GM19468 (cell line): Measurements from ENCODE around the gene SLC5A10.
"Not testable (repeated sequence)": the region's sequence is repeated elsewhere in the genome, so short reads cannot be mapped to it uniquely, and the experiment has no call there.

ENCODE experiments used
- ATAC-seq: cut with Tn5 transposase; IDR thresholded peaks from one replicate; pipeline ENCODE4 v1.9.1; 2021; ENCODE audit warnings: mild to moderate bottlenecking, moderate library complexity, moderate number of reproducible peaks; ENCODE audit not compliant: unreplicated experiment; ENCODE audit errors: extremely low read depth

SLC5A10 gene

DNA sequence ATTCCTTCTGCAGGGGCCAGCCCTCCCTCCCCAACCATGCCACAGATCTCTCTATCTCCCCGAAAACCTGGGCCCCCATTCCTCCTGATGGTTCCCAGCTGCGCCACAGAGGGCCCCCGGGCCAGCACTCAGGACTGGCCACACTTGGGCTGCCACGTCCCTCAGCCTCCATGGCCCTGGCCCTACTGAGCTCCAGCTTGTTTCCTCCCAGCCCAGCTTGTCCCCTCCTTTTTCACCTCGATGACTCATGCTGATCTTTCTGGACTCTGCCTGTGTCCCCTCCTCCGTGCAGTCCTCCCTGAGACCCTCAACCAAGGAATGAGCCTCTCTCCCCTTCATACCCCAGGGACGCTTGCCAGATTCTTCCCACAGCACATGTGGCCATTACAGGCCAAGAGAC, 63.5 kb downstream of the SLC5A10 start:
- ATAC-seq = no peak

DNA sequence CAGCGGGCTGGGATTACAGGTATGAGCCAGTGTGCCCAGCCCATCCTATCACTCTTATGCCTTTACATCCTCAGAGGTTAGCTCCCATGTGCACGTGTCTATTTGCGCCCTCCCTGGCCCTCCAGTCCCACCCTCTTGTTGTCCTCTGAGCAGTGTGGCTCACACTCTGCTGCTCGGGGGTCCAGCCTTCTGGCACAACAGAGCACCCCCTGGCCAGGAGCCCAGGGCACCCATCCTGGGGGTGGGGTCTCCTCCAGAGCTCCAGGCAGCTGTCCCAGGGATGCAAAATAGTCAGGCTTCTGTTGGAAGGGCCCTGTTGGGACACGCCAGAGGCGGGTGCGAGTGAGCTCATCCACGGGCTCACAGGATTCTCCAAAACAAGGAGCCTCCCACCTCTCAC, 64.3 kb downstream of the SLC5A10 start:
- ATAC-seq = no peak

DNA sequence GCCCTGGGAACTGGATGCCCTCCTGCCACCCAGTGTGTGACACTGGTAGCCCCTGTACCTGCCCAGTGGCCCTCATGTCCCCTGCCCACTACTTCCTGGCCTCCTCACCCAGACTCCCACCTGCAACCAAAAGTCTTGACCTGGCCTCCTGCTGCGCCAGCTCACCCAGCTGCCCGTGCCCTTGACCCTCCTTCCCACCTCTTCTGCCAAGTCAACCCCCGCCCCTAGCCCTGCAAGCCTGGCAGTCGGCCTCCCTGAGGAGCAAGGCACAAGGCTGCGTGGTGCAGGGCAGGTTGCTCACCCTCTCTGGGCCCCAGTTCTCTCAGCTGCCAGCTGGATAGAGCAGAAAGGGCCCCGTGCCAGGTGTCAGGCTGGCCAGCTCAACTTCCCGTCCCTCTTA, 64.9 kb downstream of the SLC5A10 start:
- ATAC-seq = no peak

DNA sequence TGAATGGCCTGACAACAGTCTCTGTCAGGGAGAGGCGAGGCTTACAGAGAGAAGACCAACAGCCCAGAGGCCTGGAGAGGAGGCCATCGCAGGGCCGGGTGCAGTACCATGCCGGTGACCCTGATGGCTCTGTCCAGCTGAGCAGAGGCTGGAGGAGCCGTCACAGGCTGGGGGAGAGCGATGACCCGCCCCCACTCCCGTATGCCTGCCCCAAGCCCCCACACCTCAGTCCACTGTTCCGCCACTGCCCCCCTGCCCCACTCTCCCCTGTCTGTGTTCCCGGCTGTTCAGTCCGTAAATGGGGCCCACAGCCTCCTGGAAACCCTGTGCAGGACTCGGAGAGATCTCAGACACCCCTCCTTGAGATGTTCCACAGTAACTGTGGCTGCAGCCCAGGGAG, 65.4 kb downstream of the SLC5A10 start:
- no peak for ATAC-seq

DNA sequence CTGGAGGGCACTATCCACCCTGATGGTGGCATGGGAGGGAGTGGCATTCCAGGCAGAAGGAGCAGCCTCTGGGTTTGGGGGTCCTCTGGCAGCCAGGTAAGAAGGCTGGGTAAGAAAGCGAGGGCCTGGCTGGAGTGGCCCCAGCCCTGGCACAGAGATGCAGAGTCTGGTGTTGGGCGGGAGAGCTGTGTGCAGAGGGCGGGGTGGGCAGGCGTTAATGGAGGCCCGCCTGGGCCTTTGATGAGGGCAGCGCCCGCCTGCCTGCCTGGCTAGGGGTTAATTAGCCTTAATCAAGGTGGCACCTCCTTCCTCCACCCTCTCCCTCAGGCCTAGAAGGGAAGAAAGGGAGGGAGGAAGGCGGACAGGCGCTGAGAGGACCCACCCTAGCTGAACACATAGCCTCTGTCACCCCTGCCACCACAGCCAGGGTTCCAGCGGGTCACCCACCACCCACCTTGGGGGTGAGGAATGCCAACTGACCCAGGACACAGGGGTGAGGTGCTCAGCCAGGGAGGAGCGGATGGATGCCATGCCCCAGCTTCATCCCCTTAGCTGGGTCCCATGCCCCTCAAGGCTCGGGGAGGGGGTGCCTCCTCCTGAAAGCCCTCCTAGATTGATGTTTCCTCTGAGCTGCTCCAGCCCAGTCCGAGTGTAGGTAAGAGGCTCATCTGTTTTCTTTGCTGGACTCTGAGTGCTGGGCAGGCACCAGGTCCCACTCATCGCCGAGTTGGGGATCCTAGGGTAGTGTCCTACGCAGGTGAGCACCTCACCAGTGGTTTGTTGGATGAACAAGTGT, 66.0 kb downstream of the SLC5A10 start:
- ATAC-seq = no peak

DNA sequence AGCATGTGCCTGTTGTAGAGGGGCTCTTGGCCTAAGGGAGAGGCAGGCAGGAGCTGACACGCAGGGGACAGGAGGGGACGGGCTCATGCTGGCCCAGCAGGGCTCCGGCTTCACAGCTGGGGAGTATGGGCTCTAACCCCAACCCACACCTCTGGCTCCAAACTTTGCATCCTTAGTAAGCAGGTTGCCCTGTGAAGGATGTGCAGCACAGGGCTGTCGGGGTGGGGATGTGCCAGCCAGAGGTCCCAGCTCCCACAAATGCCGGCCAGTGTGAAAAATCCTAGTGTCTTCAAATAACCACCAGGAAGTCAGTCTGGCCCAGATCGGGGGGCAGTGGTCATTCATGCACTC, 66.6 kb downstream of the SLC5A10 start:
- no peak for ATAC-seq

DNA sequence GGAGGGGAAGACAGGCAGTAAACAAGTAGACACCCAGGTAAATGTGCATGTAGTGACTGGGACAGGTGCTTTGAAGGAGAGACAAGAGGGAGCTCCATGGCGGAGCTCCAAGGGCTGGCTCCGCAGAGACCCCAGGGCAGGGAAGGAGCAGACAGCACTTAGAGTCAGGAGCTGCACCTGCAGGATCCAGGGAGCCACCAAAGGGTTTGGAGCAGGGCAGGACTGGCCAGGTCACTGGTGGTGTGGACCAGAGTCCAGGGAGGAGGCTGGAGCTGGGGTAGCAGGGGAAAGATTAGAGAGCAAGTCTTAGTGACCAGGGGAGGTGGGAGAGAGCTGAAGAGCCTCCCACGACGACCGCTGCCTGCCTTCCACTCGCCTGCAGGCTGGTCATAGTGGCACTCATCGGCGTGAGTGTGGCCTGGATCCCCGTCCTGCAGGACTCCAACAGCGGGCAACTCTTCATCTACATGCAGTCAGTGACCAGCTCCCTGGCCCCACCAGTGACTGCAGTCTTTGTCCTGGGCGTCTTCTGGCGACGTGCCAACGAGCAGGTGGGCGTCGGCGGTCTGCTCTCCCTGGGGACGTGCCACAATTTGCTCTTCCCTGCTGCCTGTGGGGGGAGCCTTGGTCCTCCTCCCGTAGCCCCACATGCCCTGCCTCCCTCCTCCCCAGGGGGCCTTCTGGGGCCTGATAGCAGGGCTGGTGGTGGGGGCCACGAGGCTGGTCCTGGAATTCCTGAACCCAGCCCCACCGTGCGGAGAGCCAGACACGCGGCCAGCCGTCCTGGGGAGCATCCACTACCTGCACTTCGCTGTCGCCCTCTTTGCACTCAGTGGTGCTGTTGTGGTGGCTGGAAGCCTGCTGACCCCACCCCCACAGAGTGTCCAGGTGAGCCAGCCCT, 67.3 kb downstream of the SLC5A10 start:
- no peak for ATAC-seq

DNA sequence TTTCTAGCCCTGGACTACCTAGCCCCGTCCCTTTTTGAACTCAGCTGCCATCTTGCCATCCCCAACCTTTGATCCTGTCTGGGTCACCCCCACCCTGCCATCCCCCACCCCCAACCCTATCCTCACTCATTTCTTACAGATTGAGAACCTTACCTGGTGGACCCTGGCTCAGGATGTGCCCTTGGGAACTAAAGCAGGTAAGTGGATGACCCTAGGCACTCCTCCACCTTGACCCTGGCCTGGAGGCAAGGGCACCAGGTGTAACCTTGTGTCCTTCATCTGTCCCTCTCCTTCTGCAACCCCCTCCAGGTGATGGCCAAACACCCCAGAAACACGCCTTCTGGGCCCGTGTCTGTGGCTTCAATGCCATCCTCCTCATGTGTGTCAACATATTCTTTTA, 68.1 kb downstream of the SLC5A10 start:
- no peak for ATAC-seq

DNA sequence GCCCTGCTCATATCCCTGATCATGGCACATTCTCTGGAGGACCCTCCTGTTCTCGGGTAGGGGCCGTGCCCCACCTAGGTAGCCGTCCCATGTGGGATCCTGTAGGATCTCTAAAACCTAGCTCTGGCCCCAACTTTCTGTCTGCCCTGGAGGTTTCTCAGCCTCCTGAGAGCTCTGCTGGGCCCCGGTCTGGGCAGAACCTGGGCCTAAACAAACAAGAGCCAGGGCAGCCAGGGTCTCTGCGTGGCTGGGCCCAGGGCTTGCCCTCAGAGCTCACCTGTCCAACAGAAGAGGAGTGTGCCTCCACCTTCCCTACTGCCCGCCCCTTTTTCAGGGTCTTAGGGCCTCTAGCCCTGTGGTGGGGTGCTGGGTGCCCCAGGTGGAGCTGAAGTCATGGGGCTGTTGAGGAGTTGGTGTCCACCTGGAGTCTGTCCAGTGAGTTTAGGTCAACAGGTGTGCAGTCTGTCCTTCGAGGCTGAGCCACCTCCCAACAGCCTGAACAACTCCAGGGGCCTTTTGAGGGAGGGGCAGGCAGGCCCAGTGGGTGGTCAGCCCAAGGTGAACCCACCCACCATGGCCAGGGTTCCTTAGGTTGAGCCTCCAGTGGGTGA, 69.2 kb downstream of the SLC5A10 start:
- not testable (repeated sequence) for ATAC-seq

DNA sequence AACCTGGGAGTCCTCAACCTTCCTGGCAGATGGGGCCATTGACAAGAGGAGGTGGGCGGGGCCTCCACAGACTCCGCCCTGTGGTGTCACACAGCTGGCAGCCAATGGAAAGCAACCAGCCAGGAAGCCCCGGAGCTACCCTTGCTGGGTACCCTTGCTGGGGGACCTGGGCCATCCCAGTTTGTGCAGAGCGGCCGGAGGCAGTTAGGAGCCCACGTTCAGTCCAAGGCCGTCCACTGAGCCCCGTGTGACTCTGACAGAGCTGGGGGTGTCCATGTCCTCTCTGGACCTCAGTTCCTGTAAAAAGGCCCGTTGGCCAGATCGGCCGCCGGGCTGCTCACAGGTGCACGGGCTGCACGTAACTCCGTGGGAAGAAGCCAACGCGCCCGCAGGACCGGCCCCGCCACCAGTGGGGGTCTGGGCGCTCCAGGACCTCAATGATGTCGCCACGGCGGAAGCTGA, 69.7 kb downstream of the SLC5A10 start:
- ATAC-seq = no peak

DNA sequence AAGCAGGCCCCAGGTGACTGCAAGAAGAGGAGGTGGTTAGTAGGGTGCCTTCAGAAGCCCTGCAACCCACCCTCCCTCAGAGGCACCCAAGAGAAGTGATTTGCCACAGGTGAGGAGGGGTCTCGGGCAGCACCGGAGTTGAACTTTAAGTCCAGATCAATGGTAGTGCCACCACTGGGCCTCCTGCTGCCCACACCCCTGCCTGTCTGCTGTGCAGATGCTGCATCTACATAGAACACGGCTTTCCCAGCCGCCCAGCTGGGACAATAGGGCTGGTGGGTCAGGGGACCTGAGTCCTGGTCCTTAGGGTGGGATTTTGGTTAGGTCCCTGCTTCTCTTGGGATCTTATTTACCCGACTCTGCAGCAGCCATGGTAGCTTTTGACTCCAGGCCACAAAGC, 70.2 kb downstream of the SLC5A10 start:
- no peak for ATAC-seq

DNA sequence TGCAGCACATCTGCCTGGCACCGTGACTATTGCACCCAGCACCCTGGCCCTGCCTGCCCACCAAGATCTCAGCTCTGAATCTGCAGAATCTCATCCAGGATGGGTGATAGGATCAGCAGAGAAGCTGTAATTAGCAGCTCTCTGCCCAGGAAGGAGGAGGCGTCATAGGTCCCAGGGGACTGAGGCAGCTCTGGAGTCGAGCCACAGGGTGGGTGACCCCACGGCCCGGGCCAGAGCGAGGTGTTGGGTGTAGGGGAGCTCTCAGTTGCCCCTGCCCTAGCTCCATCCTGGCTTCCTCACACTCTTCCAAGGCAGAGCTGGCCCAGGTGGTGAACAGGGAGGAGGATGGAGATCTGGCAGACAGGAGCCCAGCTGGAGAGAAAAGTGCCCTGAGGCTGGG, 70.8 kb downstream of the SLC5A10 start:
- no peak for ATAC-seq

DNA sequence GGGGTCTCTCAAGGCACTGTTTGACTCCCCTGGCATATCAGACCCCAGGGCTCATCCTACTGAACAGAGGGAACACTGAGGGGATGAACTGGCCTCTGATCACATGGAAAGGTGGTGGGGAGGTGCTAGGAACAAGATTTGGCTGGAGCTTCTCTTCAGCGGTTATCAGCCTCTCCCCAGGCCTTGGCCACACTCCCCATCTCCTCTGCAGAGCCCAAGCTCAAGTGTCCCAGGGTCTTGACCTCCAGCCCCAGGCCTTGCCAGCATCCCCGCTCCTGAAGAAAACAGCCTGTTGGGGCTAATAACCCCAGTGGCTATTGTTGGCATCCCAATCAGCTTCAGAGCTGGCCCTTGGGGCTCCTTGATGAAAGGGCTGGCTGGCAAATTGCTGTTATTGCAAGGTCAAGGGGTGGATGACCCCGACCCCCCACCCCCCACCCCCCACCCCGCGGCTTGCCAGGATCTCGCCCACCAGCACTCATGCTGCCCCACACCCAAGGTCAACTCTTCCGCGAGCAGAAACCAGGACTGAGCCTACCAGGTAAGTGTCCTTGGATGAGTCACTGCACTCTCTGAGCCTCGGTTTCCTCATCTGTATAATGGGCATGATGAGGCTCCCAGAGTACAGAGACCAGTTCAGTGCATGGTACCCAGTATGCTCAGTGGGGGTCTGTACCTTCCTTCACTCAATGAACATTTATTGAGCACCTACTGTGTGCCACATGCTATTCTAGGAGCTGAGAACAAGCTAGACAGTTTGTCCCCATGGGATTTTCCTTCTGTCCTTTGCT, 71.4 kb downstream of the SLC5A10 start:
- ATAC-seq = no peak

DNA sequence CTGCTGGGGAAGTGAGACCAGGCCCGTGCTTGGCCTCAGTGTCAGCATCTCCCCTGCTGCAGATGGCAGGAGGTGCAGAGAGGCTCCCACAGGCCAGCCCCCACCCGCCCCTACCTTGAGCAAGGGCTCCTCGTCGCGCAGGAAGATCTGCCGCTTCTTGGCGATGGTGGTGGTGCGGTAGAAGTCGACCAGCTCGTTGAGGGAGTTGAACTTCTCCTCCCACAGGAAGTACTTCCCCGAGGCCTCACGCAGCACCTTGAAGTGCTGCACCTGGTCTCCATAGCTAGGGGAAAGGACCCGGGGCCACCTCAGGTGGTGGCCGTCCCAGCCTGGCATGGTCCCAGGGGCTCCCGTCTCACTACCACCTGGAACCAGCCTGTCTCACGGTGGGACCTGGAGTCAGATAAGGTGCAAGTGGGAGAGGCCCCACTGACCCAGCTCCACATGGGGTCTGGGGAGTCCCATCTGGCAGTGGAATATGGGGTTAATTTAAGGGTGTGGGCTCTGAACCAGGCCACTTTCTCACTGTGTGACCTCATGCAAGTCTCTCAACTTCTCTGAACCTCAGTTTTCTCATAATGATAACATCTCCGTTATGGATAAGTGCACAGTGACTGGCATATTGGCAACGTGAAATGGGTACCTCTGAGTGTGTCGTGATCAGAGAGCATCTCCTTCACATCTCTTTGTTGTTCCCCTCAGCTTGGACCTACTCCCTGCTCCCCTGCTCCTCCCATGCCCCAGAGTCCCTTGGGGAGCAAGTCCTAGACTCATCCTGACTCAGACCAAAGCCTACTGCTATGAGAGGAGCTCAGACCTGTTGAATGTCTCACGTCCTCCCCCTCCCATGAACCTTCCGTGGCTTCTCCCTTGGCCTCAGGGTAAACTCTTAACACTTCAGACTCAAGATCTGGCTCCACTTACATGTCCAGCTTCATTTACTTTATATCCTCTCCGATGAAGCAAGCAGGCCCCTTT, 72.4 kb downstream of the SLC5A10 start:
- no peak for ATAC-seq

DNA sequence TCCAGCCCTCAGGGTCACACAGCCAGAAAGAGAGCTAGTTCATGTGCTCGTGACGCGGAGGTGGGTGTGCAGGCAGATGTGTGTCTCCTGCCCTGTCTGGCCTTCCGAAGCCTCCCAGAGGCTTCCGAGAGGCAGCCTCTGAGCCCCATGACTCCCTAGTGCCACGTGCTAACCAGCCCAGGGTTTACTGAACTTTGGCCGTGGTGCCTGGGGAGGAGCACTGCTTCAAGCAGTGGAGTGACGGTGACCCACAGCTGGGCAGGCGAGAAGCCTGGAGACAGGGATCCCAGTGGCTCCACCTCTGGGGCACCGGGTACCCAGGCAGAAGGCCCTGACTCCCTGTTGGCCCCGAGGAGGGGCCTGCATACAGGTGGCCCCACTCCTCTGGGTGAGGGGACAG, 76.7 kb downstream of the SLC5A10 start:
- not testable (repeated sequence) for ATAC-seq

DNA sequence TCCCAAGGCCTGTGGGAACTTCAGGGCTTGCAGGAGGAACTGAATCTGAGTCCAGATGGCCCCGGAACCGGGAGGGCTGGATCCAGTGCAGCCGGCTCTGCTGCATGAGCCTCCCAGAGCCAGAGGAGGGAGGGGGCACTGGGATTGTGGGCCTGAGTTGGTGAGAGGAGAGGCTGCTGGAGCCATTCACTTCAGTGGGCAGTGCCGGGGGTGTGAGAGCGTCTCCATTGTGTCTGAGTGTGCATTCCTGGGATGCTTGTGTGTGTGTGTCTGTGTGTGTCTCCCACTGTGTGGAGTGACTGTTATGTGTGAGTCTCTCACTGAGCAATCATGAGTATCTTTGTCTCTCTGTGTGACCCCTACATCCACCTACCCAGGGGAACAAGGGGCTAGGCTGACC, 77.8 kb downstream of the SLC5A10 start:
- ATAC-seq = not testable (repeated sequence)

DNA sequence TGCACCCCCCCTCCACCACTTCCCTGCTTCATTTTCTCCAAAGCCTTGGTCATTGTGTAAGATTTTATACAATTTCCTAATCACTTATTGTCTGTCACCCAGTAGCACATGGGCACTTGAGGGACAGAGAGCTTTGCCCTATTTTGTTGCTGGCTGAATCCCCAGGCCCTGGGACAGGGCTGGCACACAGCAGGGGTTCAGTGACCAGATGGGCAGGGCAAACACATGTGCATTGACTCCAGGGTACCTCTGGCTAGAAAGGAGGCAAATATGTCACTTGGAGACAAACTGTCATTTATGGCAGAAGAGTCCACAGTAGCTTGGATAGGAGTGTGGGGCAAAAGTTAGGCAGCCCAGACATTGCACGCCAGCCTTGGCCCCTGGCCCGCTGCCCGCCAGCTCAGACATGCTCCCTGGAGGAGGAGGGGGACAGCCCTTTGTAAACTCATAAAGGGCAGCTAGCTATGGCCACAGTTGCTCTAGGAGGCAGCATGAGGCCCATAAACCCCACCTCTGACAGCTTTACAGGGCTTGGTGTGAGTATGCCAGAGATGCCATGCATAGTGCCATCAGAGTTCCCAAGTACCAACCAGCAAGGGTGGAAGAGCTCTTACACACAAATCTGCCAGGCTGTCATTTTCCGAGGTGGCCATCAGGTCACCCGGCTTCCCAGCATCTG, 78.9 kb downstream of the SLC5A10 start:
- not testable (repeated sequence) for ATAC-seq

DNA sequence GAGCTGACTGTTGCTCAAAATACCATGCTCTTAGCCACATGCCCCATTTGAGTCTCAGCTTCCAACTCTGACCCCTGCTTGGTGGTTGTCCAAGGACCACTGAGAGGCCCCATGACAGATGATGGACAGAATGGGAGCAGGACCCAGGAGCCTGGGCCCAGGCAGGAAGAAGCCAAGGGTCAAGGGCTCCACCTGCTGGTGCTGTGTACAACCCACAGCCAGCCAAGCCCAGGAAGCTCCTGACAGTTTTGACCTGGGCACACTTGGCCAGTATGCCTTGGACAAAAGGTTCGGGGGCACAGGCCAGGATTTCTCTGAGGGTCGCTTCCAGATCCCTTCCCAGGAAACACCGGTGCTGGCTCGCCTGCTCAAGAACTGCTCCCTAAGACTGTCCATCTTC, 79.8 kb downstream of the SLC5A10 start:
- not testable (repeated sequence) for ATAC-seq
